GM23338 (cell line): ENCODE data around the gene TSC2. TPM values are rescaled to one million over a fixed set of nuclear protein-coding genes. Genes with fewer than 3 reads are reported as not detected.

ENCODE experiments used
- ATAC-seq: fragments of 200-7000 bp; cut with Tn5 transposase; 3 replicates; pipeline ENCODE4 v1.9.1; 2020
- DNase-seq: peaks from one replicate; pipeline ENCODE4 v3.0.0-alpha.2; 2015; ENCODE audit warnings: low spot score
- H2AFZ ChIP-seq: fragments of 200-600 bp; sonication (generic); 2 replicates; pipeline ENCODE4 v1.8.0; 2016; ENCODE audit warnings: antibody characterized with exemption, mild to moderate bottlenecking, moderate library complexity
- H3F3A ChIP-seq: fragments of 200-600 bp; sonication (generic); replicated peaks from 2 replicates; pipeline ENCODE4 v1.8.0; 2017; ENCODE audit warnings: antibody characterized with exemption, mixed run types, low read depth
- H3K27ac ChIP-seq: fragments of 200-600 bp; sonication (generic); 2 replicates; pipeline ENCODE4 v1.6.1; 2016; ENCODE audit warnings: low read depth
- H3K27me3 ChIP-seq: fragments of 200-600 bp; sonication (generic); 2 replicates; pipeline ENCODE4 v1.8.0; 2016; ENCODE audit warnings: mild to moderate bottlenecking, mixed run types, moderate library complexity; ENCODE audit not compliant: insufficient read depth
- H3K36me3 ChIP-seq: fragments of 200-600 bp; sonication (generic); 2 replicates; pipeline ENCODE4 v1.8.0; 2016; ENCODE audit warnings: mild to moderate bottlenecking; ENCODE audit not compliant: insufficient read depth
- H3K4me1 ChIP-seq: fragments of 200-600 bp; sonication (generic); 2 replicates; pipeline ENCODE4 v1.8.0; 2016; ENCODE audit warnings: mild to moderate bottlenecking, moderate library complexity; ENCODE audit not compliant: insufficient read depth
- H3K4me2 ChIP-seq: fragments of 200-600 bp; sonication (generic); 2 replicates; pipeline ENCODE4 v1.7.1; 2017; ENCODE audit warnings: mixed run types
- H3K4me3 ChIP-seq: fragments of 200-600 bp; sonication (generic); 2 replicates; pipeline ENCODE4 v1.6.1; 2016; ENCODE audit warnings: mixed run types
- H3K79me2 ChIP-seq: fragments of 200-600 bp; sonication (generic); replicated peaks from 2 replicates; pipeline ENCODE4 v1.8.0; 2017; ENCODE audit warnings: mild to moderate bottlenecking; ENCODE audit not compliant: insufficient read depth
- H3K9me2 ChIP-seq: fragments of 200-600 bp; sonication (generic); 2 replicates; pipeline ENCODE4 v1.8.0; 2017; ENCODE audit not compliant: insufficient read depth
- H4K20me1 ChIP-seq: fragments of 200-600 bp; sonication (generic); replicated peaks from 2 replicates; pipeline ENCODE4 v1.8.0; 2017; ENCODE audit warnings: mild to moderate bottlenecking; ENCODE audit not compliant: insufficient read depth
- H3K27ac Mint-ChIP-seq: 2 replicates; pipeline ENCODE4 v1.8.0; 2020; ENCODE audit warnings: inconsistent platforms, mild to moderate bottlenecking, moderate library complexity, mixed read lengths
- H3K27me3 Mint-ChIP-seq: 3 replicates; pipeline ENCODE4 v1.8.0; 2022; ENCODE audit warnings: low read depth, mild to moderate bottlenecking, moderate library complexity, mixed read lengths, inconsistent platforms; ENCODE audit not compliant: insufficient read depth, poor library complexity
- H3K36me3 Mint-ChIP-seq: 3 replicates; pipeline ENCODE4 v1.8.0; 2021; ENCODE audit warnings: low read depth, mild to moderate bottlenecking, inconsistent platforms, moderate library complexity, mixed read lengths
- H3K4me1 Mint-ChIP-seq: 3 replicates; pipeline ENCODE4 v1.8.0; 2020; ENCODE audit warnings: mild to moderate bottlenecking, inconsistent platforms, mixed read lengths
- H3K4me3 Mint-ChIP-seq: 3 replicates; pipeline ENCODE4 v1.8.0; 2021; ENCODE audit warnings: moderate library complexity, mild to moderate bottlenecking, inconsistent platforms, mixed read lengths
- H3K9me3 Mint-ChIP-seq: 3 replicates; pipeline ENCODE4 v1.8.0; 2020; ENCODE audit warnings: moderate library complexity, mild to moderate bottlenecking, inconsistent platforms, mixed read lengths
- CREB1 ChIP-seq: fragments of 250-450 bp; sonication (Bioruptor Pico); IDR thresholded peaks from 2 replicates; pipeline ENCODE4 v1.5.0; 2020; ENCODE audit warnings: low read depth, mild to moderate bottlenecking, moderate library complexity
- EZH2 ChIP-seq: fragments of 200-600 bp; sonication (generic); IDR thresholded peaks from one replicate; pipeline ENCODE4 v1.8.0; 2017; ENCODE audit warnings: antibody characterized with exemption, mild to moderate bottlenecking, low read depth; ENCODE audit not compliant: unreplicated experiment
- EZH2phosphoT487 ChIP-seq: fragments of 200-600 bp; sonication (generic); IDR thresholded peaks from one replicate; pipeline ENCODE4 v1.8.1; 2018; ENCODE audit warnings: antibody characterized with exemption; ENCODE audit not compliant: unreplicated experiment
- JUNB ChIP-seq: IDR thresholded peaks from one replicate; pipeline ENCODE4 v1.6.1; 2016; ENCODE audit warnings: antibody characterized with exemption; ENCODE audit not compliant: unreplicated experiment
- NANOG ChIP-seq: IDR thresholded peaks from 2 replicates; pipeline ENCODE4 v1.6.1; 2016; ENCODE audit warnings: antibody characterized with exemption, borderline replicate concordance
- POLR2AphosphoS5 ChIP-seq: IDR thresholded peaks from 2 replicates; pipeline ENCODE4 v1.6.1; 2016; ENCODE audit warnings: antibody characterized with exemption, low read depth
- STAT1 ChIP-seq: IDR thresholded peaks from one replicate; pipeline ENCODE4 v1.6.1; 2016; ENCODE audit warnings: antibody characterized with exemption; ENCODE audit not compliant: unreplicated experiment
- ZNF114 ChIP-seq: fragments of 250-450 bp; sonication (Bioruptor Pico); IDR thresholded peaks from 2 replicates; pipeline ENCODE4 v1.5.0; 2020; ENCODE audit warnings: mild to moderate bottlenecking, moderate library complexity
- ZNF331 ChIP-seq: fragments of 250-450 bp; sonication (Bioruptor Pico); IDR thresholded peaks from 2 replicates; pipeline ENCODE4 v1.5.0; 2020; ENCODE audit warnings: low read depth, mild to moderate bottlenecking, moderate library complexity
- polyA plus RNA-seq: library from polyadenylated mRNA; unstranded; fragments of >200 nt; fragmentation: Nextera tagmentation; extraction: Ambion mirVana; gene quantifications from 2 replicates; pipeline ENCODE4 v1.2.1, GENCODE V29; 2016
- total RNA-seq: library from RNA; depleted of rRNA; stranded (reverse); fragments of >200 nt; shearing (Covaris generic); gene quantifications from 2 replicates; pipeline ENCODE4 v1.2.3, GENCODE V29; 2014
- TF ChIP-seq, protein P1 (sequence below): fragments of 250-450 bp; sonication (Bioruptor Pico); IDR thresholded peaks from 2 replicates; pipeline ENCODE4 v1.5.0; 2020; ENCODE audit warnings: mild to moderate bottlenecking, moderate library complexity
- TF ChIP-seq, protein P2 (sequence below): IDR thresholded peaks from one replicate; pipeline ENCODE4 v1.6.1; 2018; ENCODE audit warnings: antibody characterized with exemption; ENCODE audit not compliant: unreplicated experiment
- TF ChIP-seq, protein P3 (sequence below): IDR thresholded peaks from 2 replicates; pipeline ENCODE4 v1.6.1; 2016; ENCODE audit warnings: antibody characterized with exemption
- TF ChIP-seq, protein P4 (sequence below), 2 experiments: fragments of 200-600 bp in 1 of 2; sonication (generic) in 1 of 2; conservative IDR thresholded peaks; 2 replicates each; pipeline versions ENCODE4 v1.5.1 to v1.6.1; 2016 to 2017; ENCODE audit warnings: antibody characterized with exemption in 2 of 2, low read depth in 2 of 2, mild to moderate bottlenecking in 2 of 2, moderate library complexity in 1 of 2

The TSC2 gene
- total and polyA plus RNA-seq, 2 experiments from 2014 or later: 40.5 to 93.0 TPM

DNA sequence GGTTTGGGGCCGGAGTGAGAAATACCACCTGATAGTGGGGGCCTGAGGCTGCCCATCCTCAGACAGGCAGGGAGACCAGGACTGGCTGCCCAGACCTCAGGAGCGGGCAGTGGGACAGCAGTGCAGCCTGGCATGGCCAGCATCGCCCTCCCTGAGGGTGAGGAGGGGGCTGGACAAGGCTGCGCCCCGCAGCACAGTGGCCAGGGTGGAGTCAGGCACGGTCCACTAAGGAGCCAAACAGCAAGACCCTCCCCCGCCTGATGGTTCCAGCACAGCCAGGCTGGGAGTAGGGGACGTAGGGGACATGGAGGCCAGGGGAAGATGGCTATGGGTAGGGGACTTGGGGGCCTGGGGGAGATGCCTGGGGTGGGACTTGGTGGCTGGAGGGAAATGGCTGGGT lies 41.5 kb upstream of the TSC2 start:
- peak overlapping the region; percentile 16; the same call in 1 of the 3 replicates for H3K4me3 Mint-ChIP-seq
- Histone ChIP-seq H3F3A (peaks cover 31% of the 10 kb centered on the region; the same call in 1 of the 2 replicates), H3K79me2 (peaks cover 42% of the 10 kb centered on the region), H3K4me1 (peaks cover 22% of the 10 kb centered on the region), H3K36me3 (no peaks in the 10 kb centered on the region), H3K9me2 (no peaks in the 10 kb centered on the region), H3K4me2 (no peak overlapping the region), H3K27me3 (no peaks in the 10 kb centered on the region), H3K27ac (no peak overlapping the region), H4K20me1 (peaks cover 36% of the 10 kb centered on the region), H2AFZ (no peak overlapping the region), H3K4me3 (no peak overlapping the region)
- H3K27ac Mint-ChIP-seq: no peak overlapping the region
- peaks cover 37% of the 10 kb centered on the region for H3K4me1 Mint-ChIP-seq
- DNase-seq (no peak), ATAC-seq (no peak)
- H3K27me3 Mint-ChIP-seq: peaks cover 13% of the 10 kb centered on the region
- no peaks in the 10 kb centered on the region for H3K9me3 Mint-ChIP-seq
- peaks cover 19% of the 10 kb centered on the region for H3K36me3 Mint-ChIP-seq
- no peak for TF ChIP-seq NANOG
- TF ChIP-seq JUNB: no peak
- TF ChIP-seq EZH2: no peak
- TF ChIP-seq POLR2AphosphoS5: no peak
- TF ChIP-seq, protein P1, sequence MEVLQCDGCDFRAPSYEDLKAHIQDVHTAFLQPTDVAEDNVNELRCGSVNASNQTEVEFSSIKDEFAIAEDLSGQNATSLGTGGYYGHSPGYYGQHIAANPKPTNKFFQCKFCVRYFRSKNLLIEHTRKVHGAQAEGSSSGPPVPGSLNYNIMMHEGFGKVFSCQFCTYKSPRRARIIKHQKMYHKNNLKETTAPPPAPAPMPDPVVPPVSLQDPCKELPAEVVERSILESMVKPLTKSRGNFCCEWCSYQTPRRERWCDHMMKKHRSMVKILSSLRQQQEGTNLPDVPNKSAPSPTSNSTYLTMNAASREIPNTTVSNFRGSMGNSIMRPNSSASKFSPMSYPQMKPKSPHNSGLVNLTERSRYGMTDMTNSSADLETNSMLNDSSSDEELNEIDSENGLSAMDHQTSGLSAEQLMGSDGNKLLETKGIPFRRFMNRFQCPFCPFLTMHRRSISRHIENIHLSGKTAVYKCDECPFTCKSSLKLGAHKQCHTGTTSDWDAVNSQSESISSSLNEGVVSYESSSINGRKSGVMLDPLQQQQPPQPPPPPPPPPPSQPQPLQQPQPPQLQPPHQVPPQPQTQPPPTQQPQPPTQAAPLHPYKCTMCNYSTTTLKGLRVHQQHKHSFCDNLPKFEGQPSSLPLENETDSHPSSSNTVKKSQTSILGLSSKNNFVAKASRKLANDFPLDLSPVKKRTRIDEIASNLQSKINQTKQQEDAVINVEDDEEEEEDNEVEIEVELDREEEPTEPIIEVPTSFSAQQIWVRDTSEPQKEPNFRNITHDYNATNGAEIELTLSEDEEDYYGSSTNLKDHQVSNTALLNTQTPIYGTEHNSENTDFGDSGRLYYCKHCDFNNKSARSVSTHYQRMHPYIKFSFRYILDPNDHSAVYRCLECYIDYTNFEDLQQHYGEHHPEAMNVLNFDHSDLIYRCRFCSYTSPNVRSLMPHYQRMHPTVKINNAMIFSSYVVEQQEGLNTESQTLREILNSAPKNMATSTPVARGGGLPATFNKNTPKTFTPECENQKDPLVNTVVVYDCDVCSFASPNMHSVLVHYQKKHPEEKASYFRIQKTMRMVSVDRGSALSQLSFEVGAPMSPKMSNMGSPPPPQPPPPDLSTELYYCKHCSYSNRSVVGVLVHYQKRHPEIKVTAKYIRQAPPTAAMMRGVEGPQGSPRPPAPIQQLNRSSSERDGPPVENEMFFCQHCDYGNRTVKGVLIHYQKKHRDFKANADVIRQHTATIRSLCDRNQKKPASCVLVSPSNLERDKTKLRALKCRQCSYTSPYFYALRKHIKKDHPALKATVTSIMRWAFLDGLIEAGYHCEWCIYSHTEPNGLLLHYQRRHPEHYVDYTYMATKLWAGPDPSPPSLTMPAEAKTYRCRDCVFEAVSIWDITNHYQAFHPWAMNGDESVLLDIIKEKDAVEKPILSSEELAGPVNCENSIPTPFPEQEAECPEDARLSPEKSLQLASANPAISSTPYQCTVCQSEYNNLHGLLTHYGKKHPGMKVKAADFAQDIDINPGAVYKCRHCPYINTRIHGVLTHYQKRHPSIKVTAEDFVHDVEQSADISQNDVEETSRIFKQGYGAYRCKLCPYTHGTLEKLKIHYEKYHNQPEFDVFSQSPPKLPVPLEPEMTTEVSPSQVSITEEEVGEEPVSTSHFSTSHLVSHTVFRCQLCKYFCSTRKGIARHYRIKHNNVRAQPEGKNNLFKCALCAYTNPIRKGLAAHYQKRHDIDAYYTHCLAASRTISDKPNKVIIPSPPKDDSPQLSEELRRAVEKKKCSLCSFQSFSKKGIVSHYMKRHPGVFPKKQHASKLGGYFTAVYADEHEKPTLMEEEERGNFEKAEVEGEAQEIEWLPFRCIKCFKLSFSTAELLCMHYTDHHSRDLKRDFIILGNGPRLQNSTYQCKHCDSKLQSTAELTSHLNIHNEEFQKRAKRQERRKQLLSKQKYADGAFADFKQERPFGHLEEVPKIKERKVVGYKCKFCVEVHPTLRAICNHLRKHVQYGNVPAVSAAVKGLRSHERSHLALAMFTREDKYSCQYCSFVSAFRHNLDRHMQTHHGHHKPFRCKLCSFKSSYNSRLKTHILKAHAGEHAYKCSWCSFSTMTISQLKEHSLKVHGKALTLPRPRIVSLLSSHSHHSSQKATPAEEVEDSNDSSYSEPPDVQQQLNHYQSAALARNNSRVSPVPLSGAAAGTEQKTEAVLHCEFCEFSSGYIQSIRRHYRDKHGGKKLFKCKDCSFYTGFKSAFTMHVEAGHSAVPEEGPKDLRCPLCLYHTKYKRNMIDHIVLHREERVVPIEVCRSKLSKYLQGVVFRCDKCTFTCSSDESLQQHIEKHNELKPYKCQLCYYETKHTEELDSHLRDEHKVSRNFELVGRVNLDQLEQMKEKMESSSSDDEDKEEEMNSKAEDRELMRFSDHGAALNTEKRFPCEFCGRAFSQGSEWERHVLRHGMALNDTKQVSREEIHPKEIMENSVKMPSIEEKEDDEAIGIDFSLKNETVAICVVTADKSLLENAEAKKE (CRISPR knock-in tag): no peak
- TF ChIP-seq ZNF331 (CRISPR knock-in tag): no peak
- TF ChIP-seq EZH2phosphoT487: no peak
- TF ChIP-seq, protein P2, sequence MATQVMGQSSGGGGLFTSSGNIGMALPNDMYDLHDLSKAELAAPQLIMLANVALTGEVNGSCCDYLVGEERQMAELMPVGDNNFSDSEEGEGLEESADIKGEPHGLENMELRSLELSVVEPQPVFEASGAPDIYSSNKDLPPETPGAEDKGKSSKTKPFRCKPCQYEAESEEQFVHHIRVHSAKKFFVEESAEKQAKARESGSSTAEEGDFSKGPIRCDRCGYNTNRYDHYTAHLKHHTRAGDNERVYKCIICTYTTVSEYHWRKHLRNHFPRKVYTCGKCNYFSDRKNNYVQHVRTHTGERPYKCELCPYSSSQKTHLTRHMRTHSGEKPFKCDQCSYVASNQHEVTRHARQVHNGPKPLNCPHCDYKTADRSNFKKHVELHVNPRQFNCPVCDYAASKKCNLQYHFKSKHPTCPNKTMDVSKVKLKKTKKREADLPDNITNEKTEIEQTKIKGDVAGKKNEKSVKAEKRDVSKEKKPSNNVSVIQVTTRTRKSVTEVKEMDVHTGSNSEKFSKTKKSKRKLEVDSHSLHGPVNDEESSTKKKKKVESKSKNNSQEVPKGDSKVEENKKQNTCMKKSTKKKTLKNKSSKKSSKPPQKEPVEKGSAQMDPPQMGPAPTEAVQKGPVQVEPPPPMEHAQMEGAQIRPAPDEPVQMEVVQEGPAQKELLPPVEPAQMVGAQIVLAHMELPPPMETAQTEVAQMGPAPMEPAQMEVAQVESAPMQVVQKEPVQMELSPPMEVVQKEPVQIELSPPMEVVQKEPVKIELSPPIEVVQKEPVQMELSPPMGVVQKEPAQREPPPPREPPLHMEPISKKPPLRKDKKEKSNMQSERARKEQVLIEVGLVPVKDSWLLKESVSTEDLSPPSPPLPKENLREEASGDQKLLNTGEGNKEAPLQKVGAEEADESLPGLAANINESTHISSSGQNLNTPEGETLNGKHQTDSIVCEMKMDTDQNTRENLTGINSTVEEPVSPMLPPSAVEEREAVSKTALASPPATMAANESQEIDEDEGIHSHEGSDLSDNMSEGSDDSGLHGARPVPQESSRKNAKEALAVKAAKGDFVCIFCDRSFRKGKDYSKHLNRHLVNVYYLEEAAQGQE: no peak
- TF ChIP-seq, protein P3, sequence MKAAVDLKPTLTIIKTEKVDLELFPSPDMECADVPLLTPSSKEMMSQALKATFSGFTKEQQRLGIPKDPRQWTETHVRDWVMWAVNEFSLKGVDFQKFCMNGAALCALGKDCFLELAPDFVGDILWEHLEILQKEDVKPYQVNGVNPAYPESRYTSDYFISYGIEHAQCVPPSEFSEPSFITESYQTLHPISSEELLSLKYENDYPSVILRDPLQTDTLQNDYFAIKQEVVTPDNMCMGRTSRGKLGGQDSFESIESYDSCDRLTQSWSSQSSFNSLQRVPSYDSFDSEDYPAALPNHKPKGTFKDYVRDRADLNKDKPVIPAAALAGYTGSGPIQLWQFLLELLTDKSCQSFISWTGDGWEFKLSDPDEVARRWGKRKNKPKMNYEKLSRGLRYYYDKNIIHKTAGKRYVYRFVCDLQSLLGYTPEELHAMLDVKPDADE: no peak
- TF ChIP-seq STAT1: no peak
- no peak for TF ChIP-seq CREB1
- TF ChIP-seq, protein P4, sequence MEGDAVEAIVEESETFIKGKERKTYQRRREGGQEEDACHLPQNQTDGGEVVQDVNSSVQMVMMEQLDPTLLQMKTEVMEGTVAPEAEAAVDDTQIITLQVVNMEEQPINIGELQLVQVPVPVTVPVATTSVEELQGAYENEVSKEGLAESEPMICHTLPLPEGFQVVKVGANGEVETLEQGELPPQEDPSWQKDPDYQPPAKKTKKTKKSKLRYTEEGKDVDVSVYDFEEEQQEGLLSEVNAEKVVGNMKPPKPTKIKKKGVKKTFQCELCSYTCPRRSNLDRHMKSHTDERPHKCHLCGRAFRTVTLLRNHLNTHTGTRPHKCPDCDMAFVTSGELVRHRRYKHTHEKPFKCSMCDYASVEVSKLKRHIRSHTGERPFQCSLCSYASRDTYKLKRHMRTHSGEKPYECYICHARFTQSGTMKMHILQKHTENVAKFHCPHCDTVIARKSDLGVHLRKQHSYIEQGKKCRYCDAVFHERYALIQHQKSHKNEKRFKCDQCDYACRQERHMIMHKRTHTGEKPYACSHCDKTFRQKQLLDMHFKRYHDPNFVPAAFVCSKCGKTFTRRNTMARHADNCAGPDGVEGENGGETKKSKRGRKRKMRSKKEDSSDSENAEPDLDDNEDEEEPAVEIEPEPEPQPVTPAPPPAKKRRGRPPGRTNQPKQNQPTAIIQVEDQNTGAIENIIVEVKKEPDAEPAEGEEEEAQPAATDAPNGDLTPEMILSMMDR (conservative IDR thresholded peaks at IDR 0.05; ENCODE audit: low read depth in 2 of 2): no peak
- TF ChIP-seq ZNF114: no peak
